ENCODE results near the gene CDC42SE2.

GRCh38 chr5:131305138-131305689, 41.4 kb downstream of the CDC42SE2 start:
- TF ChIP-seq, protein P1, sequence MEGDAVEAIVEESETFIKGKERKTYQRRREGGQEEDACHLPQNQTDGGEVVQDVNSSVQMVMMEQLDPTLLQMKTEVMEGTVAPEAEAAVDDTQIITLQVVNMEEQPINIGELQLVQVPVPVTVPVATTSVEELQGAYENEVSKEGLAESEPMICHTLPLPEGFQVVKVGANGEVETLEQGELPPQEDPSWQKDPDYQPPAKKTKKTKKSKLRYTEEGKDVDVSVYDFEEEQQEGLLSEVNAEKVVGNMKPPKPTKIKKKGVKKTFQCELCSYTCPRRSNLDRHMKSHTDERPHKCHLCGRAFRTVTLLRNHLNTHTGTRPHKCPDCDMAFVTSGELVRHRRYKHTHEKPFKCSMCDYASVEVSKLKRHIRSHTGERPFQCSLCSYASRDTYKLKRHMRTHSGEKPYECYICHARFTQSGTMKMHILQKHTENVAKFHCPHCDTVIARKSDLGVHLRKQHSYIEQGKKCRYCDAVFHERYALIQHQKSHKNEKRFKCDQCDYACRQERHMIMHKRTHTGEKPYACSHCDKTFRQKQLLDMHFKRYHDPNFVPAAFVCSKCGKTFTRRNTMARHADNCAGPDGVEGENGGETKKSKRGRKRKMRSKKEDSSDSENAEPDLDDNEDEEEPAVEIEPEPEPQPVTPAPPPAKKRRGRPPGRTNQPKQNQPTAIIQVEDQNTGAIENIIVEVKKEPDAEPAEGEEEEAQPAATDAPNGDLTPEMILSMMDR (IDR thresholded peaks at IDR 0.05; ENCODE audit: poor library complexity, severe bottlenecking): no peak
- TF ChIP-seq MXI1 (conservative IDR thresholded peaks at IDR 0.05; ENCODE audit: poor library complexity, severe bottlenecking): no peak
- no peak for TF ChIP-seq TAF1 (IDR thresholded peaks at IDR 0.05; ENCODE audit: low read depth)

Data from neural cell (in vitro differentiated cells).